Effector memory CD8-positive, alpha-beta T cell (primary cell): ENCODE data around the gene DNAI2.

ENCODE experiments used
- ATAC-seq: fragments of 150-1000 bp; cut with Tn5 transposase; replicated peaks from 2 replicates; pipeline ENCODE4 v1.10.0; 2021; ENCODE audit warnings: mild to moderate bottlenecking, moderate library complexity
- DNase-seq, 3 experiments: peaks; one replicate each; pipeline ENCODE4 v3.0.0; 2021
- H3K27ac Mint-ChIP-seq, 2 donors: one replicate each; pipeline ENCODE4 v1.8.0; 2022; ENCODE audit warnings: mild to moderate bottlenecking in 2 of 2, mixed read lengths in 2 of 2, moderate library complexity in 2 of 2
- H3K27me3 Mint-ChIP-seq, 2 donors: one replicate each; pipeline ENCODE4 v1.8.0; 2022; ENCODE audit warnings: mixed read lengths in 2 of 2
- H3K36me3 Mint-ChIP-seq: one replicate; pipeline ENCODE4 v1.8.0; 2022; ENCODE audit warnings: mild to moderate bottlenecking, moderate library complexity, mixed read lengths; ENCODE audit not compliant: insufficient read depth
- H3K4me1 Mint-ChIP-seq, 2 donors: one replicate each; pipeline ENCODE4 v1.8.0; 2022; ENCODE audit warnings: low read depth in 2 of 2, mixed read lengths in 2 of 2
- H3K4me3 Mint-ChIP-seq, 2 donors: one replicate each; pipeline ENCODE4 v1.8.0; 2022; ENCODE audit warnings: mild to moderate bottlenecking in 2 of 2, mixed read lengths in 2 of 2, moderate library complexity in 2 of 2
- H3K9me3 Mint-ChIP-seq, 2 donors: one replicate each; pipeline ENCODE4 v1.8.0; 2022; ENCODE audit warnings: mixed read lengths in 2 of 2

The DNAI2 gene

GRCh38 chr17:74314877-74315276 lies 40.8 kb downstream of the DNAI2 start:
- no peak for DNase-seq
- Mint-ChIP-seq H3K36me3 (peaks cover 3% of the 10 kb centered on the region), H3K4me3 (no peak overlapping the region), H3K9me3 (no peaks in the 10 kb centered on the region), H3K27me3 (no peaks in the 10 kb centered on the region), H3K27ac (no peak overlapping the region), H3K4me1 (no peaks in the 10 kb centered on the region)
- ATAC-seq, result no peak

DNA sequence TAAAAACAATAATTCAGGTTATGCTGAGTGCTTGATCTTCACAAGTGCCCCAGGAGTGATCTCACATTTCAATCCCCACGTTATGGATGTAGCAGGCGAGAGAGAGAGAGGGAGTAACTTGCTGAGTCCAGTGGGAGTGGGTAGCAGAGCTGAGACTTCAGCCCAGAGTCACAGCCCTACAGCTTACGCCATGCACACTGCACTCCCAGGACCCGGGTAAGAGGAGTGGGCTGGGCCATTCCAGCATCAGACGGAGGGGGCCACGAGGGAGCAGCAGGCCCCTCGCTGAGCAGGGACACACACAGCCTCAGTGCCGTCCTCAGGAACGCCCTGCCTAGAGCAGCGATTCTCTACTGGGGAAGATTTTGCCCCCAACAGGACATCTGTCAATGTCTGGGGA lies 42.2 kb downstream of the DNAI2 start:
- DNase-seq (no peak), ATAC-seq (no peak)
- Mint-ChIP-seq H3K4me3 (no peak overlapping the region), H3K27me3 (no peaks in the 10 kb centered on the region), H3K9me3 (no peaks in the 10 kb centered on the region), H3K4me1 (no peaks in the 10 kb centered on the region), H3K27ac (no peak overlapping the region), H3K36me3 (peaks cover 3% of the 10 kb centered on the region)

- H3K27me3 Mint-ChIP-seq, result no peaks in the 10 kb centered on the region
- DNase-seq, result no peak
- no peak for ATAC-seq
- H3K4me1 Mint-ChIP-seq, result no peaks in the 10 kb centered on the region
- peaks cover 3% of the 10 kb centered on the region for H3K36me3 Mint-ChIP-seq
- H3K9me3 Mint-ChIP-seq, result no peaks in the 10 kb centered on the region
- no peak overlapping the region for H3K4me3 Mint-ChIP-seq
- H3K27ac Mint-ChIP-seq, result no peak overlapping the region
Measured at GRCh38 chr17:74317071-74317470, 43.0 kb downstream of the DNAI2 start.

DNA sequence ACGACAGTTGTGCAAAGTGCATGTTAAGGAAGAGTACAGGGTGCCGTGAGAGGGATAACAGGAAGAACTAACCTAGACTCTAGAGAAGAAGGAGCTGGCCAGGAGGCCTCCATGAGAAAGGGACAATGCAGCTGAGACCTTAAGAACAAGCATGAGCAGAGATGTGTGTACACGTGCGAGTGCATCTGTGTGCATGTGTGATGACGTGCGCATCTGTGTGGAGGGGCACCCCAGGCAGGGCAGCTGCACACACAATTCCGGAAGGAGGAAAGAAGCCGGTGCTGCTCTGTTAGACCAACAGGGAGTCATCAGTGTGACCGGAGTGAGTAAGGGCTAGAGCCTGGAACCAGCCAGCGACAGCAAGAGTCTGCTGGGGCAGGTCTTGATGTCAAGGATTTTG lies 44.4 kb downstream of the DNAI2 start:
- DNase-seq, result no peak
- H3K9me3 Mint-ChIP-seq, result no peaks in the 10 kb centered on the region
- no peak for ATAC-seq
- H3K27me3 Mint-ChIP-seq, result no peaks in the 10 kb centered on the region
- H3K36me3 Mint-ChIP-seq, result peaks cover 3% of the 10 kb centered on the region
- H3K4me3 Mint-ChIP-seq, result no peak overlapping the region
- H3K4me1 Mint-ChIP-seq, result no peaks in the 10 kb centered on the region
- H3K27ac Mint-ChIP-seq, result no peak overlapping the region

DNA sequence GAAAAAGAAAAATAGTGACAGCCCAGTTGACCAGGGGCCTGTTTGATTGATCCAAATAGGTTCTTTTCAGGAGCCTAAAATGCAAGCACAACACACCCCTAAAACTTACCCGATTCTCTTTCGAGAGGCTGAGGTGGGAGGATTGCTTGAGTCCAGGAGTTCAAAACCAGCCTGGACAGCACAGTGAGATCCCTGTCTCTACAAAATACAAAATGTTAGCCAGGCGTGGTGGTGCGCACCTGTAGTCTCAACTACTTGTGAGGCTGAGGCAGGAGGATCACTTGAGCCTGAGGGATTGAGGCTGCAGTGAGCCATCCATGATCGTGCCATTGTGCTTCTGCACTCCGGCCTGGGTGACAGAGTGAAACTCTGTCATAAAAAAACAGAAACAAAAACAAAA lies 50.5 kb downstream of the DNAI2 start:
- DNase-seq (no peak), ATAC-seq (no peak)
- peak overlapping the region; percentile 63 to 65 for H3K4me3 Mint-ChIP-seq
- H3K27ac Mint-ChIP-seq, result no peak overlapping the region
- H3K36me3 Mint-ChIP-seq, result no peaks in the 10 kb centered on the region
- no peaks in the 10 kb centered on the region for H3K27me3 Mint-ChIP-seq
- no peaks in the 10 kb centered on the region for H3K9me3 Mint-ChIP-seq
- peaks cover 16 to 20% of the 10 kb centered on the region in 2 donors for H3K4me1 Mint-ChIP-seq

DNA sequence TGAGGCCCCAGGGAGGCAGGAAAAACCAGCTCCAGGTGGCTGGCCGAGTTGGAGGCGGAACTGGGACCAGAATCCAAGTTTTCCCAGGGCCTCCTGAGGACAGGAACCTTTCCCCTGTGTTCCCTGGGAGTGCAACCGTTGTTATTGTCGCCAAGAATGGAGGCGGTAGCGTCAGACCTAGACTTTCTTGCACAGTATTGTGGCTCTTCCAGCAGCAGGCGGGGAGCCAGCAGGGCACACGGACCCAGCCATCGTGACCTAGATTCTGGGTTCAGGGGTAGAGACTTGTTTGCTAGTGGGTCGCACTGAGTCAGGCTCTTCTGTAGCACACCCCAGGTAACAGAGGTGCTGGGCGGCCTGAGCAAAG lies 51.3 kb downstream of the DNAI2 start:
- peaks cover under 1% of the 10 kb centered on the region for H3K36me3 Mint-ChIP-seq
- H3K4me1 Mint-ChIP-seq, result peaks cover 17 to 23% of the 10 kb centered on the region in 2 donors
- H3K27me3 Mint-ChIP-seq, result no peaks in the 10 kb centered on the region
- DNase-seq (peak in 1 of 3 experiments; percentile 8), ATAC-seq (peak; percentile 67)
- H3K4me3 Mint-ChIP-seq, result peak overlapping the region; percentile 63 to 65
- H3K9me3 Mint-ChIP-seq, result no peaks in the 10 kb centered on the region
- H3K27ac Mint-ChIP-seq, result peak overlapping the region in 1 of 2 donors; percentile 30

- Mint-ChIP-seq H3K4me3 (peak within 1 kb of the TSS; percentile 68 to 75), H3K36me3 (peaks cover 5% of the 10 kb centered on the region), H3K9me3 (no peaks in the 10 kb centered on the region), H3K4me1 (peaks cover 17 to 23% of the 10 kb centered on the region in 2 donors), H3K27me3 (no peaks in the 10 kb centered on the region), H3K27ac (peak within 1 kb of the TSS; percentile 21 to 76)
- DNase-seq (peak; percentile 48 to 54 (median 48)), ATAC-seq (peak; percentile 89)
Measured at GRCh38 chr17:74325743-74326379, 51.8 kb downstream of the DNAI2 start, which contains the start of gene KIF19. Gene KIF19 (plus strand): TSS chr17:74326226. CDS start chr17:74326350, 124 bp downstream.

DNA sequence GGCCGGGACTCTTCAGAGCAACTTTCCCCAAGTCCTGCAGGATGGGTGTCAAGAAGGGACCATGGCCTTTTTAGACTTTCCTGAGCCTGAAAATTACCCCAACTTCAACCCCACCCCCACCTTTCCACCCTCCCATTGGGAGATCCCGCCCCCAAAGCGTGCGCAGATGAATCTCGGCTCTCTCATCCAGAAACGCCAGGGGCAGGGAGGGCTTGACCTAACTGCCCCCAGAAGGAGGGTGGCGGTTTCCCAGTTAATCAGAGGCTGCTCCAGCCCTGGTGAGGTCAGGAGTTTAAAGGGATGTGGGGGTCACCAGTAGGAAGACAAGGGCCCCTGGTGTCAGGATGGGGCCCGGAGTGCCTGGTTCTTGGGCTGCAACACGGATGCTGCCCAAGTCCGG lies 52.5 kb downstream of the DNAI2 start:
- H3K4me3 Mint-ChIP-seq, result peak overlapping the region; percentile 68 to 75
- ATAC-seq, result no peak
- peaks cover 17 to 23% of the 10 kb centered on the region in 2 donors for H3K4me1 Mint-ChIP-seq
- DNase-seq, result no peak
- H3K9me3 Mint-ChIP-seq, result no peaks in the 10 kb centered on the region
- peak overlapping the region; percentile 21 to 76 for H3K27ac Mint-ChIP-seq
- H3K27me3 Mint-ChIP-seq, result no peaks in the 10 kb centered on the region
- peaks cover 6% of the 10 kb centered on the region for H3K36me3 Mint-ChIP-seq

- Mint-ChIP-seq H3K36me3 (peaks cover 6% of the 10 kb centered on the region), H3K27me3 (no peaks in the 10 kb centered on the region), H3K27ac (peak overlapping the region in 1 of 2 donors; percentile 86), H3K9me3 (no peaks in the 10 kb centered on the region), H3K4me1 (peaks cover 17 to 23% of the 10 kb centered on the region in 2 donors), H3K4me3 (peak overlapping the region; percentile 17 to 60)
- DNase-seq, result no peak
- ATAC-seq, result no peak
Measured at GRCh38 chr17:74328487-74328886, 54.5 kb downstream of the DNAI2 start.

DNA sequence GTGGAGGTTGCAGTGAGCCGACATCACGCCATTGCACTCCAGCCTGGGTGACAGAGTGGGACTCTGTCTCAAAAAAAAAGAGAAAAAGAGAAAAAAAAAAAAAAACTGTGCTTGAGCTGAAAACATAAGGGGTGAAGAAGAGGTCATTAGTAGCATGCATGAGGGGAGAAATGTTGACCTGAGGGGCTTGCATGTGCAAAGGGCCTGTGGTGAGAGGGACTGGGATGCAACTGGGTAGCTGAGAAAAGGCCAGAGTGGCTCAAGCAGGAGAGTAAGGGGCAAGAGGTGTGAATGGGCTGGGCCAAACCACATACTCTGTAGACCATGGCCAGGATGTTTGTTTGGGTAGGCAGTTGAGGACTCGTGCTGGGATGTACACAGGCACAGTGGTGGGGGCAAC lies 55.3 kb downstream of the DNAI2 start:
- peak overlapping the region; percentile 17 to 60 for H3K4me3 Mint-ChIP-seq
- H3K27ac Mint-ChIP-seq, result peak overlapping the region; percentile 39 to 86
- H3K9me3 Mint-ChIP-seq, result no peaks in the 10 kb centered on the region
- H3K4me1 Mint-ChIP-seq, result peaks cover 17 to 23% of the 10 kb centered on the region in 2 donors
- ATAC-seq (no peak), DNase-seq (no peak)
- no peaks in the 10 kb centered on the region for H3K27me3 Mint-ChIP-seq
- H3K36me3 Mint-ChIP-seq, result peaks cover 6% of the 10 kb centered on the region

GRCh38 chr17:74330446-74330845 lies 56.4 kb downstream of the DNAI2 start:
- H3K4me3 Mint-ChIP-seq, result no peak overlapping the region

GRCh38 chr17:74332017-74332650 lies 58.1 kb downstream of the DNAI2 start:
- ATAC-seq (no peak), DNase-seq (no peak)
- peaks cover 12 to 17% of the 10 kb centered on the region in 2 donors for H3K4me1 Mint-ChIP-seq
- H3K9me3 Mint-ChIP-seq, result no peaks in the 10 kb centered on the region
- no peak overlapping the region for H3K4me3 Mint-ChIP-seq
- H3K36me3 Mint-ChIP-seq, result peaks cover 6% of the 10 kb centered on the region
- H3K27ac Mint-ChIP-seq, result peak overlapping the region; percentile 44 to 59
- no peaks in the 10 kb centered on the region for H3K27me3 Mint-ChIP-seq

More at GRCh38 chr17:74330446-74330845, 56.4 kb downstream of the DNAI2 start:
- H3K27me3 Mint-ChIP-seq, result no peaks in the 10 kb centered on the region
- no peak overlapping the region for H3K27ac Mint-ChIP-seq
- H3K36me3 Mint-ChIP-seq, result peaks cover 6% of the 10 kb centered on the region
- H3K9me3 Mint-ChIP-seq, result no peaks in the 10 kb centered on the region
- no peak for ATAC-seq
- DNase-seq, result no peak
- H3K4me1 Mint-ChIP-seq, result peaks cover 17 to 23% of the 10 kb centered on the region in 2 donors

DNA sequence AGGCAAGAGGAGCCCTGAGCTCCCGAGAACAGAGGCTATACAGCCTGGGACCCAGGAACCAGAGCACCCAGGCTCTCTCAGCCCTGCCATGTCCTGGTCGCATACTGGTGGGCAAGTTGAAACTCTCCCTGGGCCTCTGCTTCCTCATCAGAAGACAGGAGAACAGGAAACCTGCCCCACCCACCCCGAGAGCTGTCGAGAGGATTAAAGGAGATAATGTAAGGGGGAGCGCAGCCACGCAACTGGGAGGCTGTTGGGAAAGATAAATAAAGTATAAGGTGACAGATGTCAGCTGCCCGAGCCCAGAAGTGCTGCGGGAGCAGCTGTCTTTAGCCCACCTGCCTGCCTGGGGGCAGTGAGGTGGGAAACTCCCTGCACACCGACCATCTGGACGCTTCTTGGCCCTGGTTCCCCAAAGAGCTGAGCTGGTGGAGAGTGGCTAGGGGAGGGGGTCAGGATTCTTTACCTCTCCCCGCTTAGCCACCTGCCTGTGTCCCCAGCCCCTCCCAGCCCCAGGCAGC lies 58.8 kb downstream of the DNAI2 start:
- H3K4me1 Mint-ChIP-seq, result peaks cover 12 to 15% of the 10 kb centered on the region in 2 donors
- H3K27ac Mint-ChIP-seq, result peak overlapping the region in 1 of 2 donors; percentile 59
- no peak overlapping the region for H3K4me3 Mint-ChIP-seq
- no peak for DNase-seq
- no peaks in the 10 kb centered on the region for H3K9me3 Mint-ChIP-seq
- ATAC-seq, result no peak
- peaks cover 6% of the 10 kb centered on the region for H3K36me3 Mint-ChIP-seq
- H3K27me3 Mint-ChIP-seq, result no peaks in the 10 kb centered on the region
